K562 (cell line): ENCODE data around the gene TFPT. TPM values are rescaled to one million over a fixed set of nuclear protein-coding genes. Genes with fewer than 3 reads are reported as not detected.

Source experiments
- BRD4 ChIP-seq: fragments of 200-600 bp; sonication (generic); IDR thresholded peaks from 2 replicates; pipeline ENCODE4 v1.6.1; 2017; ENCODE audit warnings: inconsistent platforms
- CC2D1A ChIP-seq: fragments of 450-650 bp; IDR thresholded peaks from 2 replicates; pipeline ENCODE4 v1.6.1; 2017; ENCODE audit warnings: mild to moderate bottlenecking
- E2F3 ChIP-seq: fragments of 250-450 bp; sonication (Bioruptor Pico); IDR thresholded peaks from 2 replicates; pipeline ENCODE4 v1.4.0; 2020; ENCODE audit warnings: mild to moderate bottlenecking
- ETS2 ChIP-seq: IDR thresholded peaks from 2 replicates; pipeline ENCODE4 v1.6.1; 2016; ENCODE audit warnings: borderline replicate concordance, missing genetic modification characterization, mild to moderate bottlenecking, moderate library complexity, missing compliant biosample characterization; ENCODE audit not compliant: poor library complexity, severe bottlenecking
- HMG20A ChIP-seq: fragments of 450-650 bp; formaldehyde crosslinking; conservative IDR thresholded peaks from 2 replicates; pipeline ENCODE4 v1.4.0; 2020; ENCODE audit warnings: mild to moderate bottlenecking, mixed read lengths
- HNRNPUL1 ChIP-seq: fragments of 200-400 bp; formaldehyde crosslinking; IDR thresholded peaks from 2 replicates; pipeline ENCODE4 v1.6.1; 2017; ENCODE audit warnings: low read length
- KDM4B ChIP-seq, 2 experiments: fragments of 450-650 bp in 1 of 2; sonication (generic) in 1 of 2; IDR thresholded peaks; 2 replicates each; pipeline ENCODE4 v1.6.1; 2016 to 2017; ENCODE audit warnings: borderline replicate concordance in 2 of 2, antibody characterized with exemption in 1 of 2, low read depth in 1 of 2, mild to moderate bottlenecking in 1 of 2
- MBD1 ChIP-seq: fragments of 250-450 bp; sonication (Bioruptor Pico); IDR thresholded peaks from 2 replicates; pipeline ENCODE4 v1.8.0; 2022; ENCODE audit warnings: inconsistent platforms
- MIER1 ChIP-seq: fragments of 450-650 bp; IDR thresholded peaks from 2 replicates; pipeline ENCODE4 v1.6.1; 2016; ENCODE audit warnings: antibody characterized with exemption, mild to moderate bottlenecking, low read depth
- NEUROD1 ChIP-seq: fragments of 150-350 bp; IDR thresholded peaks from 2 replicates; pipeline ENCODE4 v1.6.1; 2014; ENCODE audit warnings: borderline replicate concordance, low read length, low read depth; ENCODE audit not compliant: partially characterized antibody
- NFIC ChIP-seq: fragments of 450-650 bp; IDR thresholded peaks from 2 replicates; pipeline ENCODE4 v1.6.1; 2017; ENCODE audit warnings: mild to moderate bottlenecking, inconsistent platforms
- PYGO2 ChIP-seq: fragments of 450-650 bp; IDR thresholded peaks from 2 replicates; pipeline ENCODE4 v1.6.1; 2016; ENCODE audit warnings: mild to moderate bottlenecking, missing genetic modification characterization, moderate library complexity, missing compliant biosample characterization
- RERE ChIP-seq: sonication (generic); formaldehyde crosslinking; IDR thresholded peaks from 2 replicates; pipeline ENCODE4 v1.8.0; 2023; ENCODE audit warnings: missing genetic modification reagents, mild to moderate bottlenecking, borderline replicate concordance
- SAFB2 ChIP-seq: fragments of 200-400 bp; formaldehyde crosslinking; IDR thresholded peaks from 2 replicates; pipeline ENCODE4 v1.6.1; 2018; ENCODE audit warnings: borderline replicate concordance, low read length, low read depth, moderate library complexity; ENCODE audit not compliant: severe bottlenecking
- ZBED1 ChIP-seq: IDR thresholded peaks from 2 replicates; pipeline ENCODE4 v1.6.1; 2014
- polyA plus RNA-seq, 8 experiments: library from polyadenylated mRNA; depleted of rRNA in 4 of 8; stranded (reverse) in 5 of 8; unstranded in 3 of 8; fragments of >200 nt; fragmentation: Nextera tagmentation in 2 of 8; fragmentation: Illumina TruSeq in 1 of 8; extraction: Ambion mirVana in 2 of 8; extraction: Trizol in 1 of 8; gene quantifications; 2 replicates each; pipeline versions ENCODE4 v1.2.1 to v1.2.3, GENCODE V29; 2011 to 2014; ENCODE audit warnings: inconsistent platforms in 1 of 8, missing spikeins in 1 of 8
- total RNA-seq, 7 experiments: library from RNA; depleted of rRNA in 6 of 7; stranded (reverse); fragments of >200 nt in 6 of 7; fragmentation: Illumina TruSeq in 2 of 7; extraction: Trizol in 2 of 7; gene quantifications; 2 replicates each; pipeline versions ENCODE4 v1.2.1 to v1.2.3, GENCODE V29; 2011 to 2021; ENCODE audit warnings: low replicate concordance in 1 of 7

TFPT gene
- total and polyA plus RNA-seq, 9 of the 15 experiments (the other 6 are each of a cell fraction or from before 2014, with no cell fraction given), result 0.72 to 16.4 (median 9.2) TPM

GRCh38 chr19:54115109-54116063 is at the start of gene TFPT, which contains the start of gene PRPF31 (continued):
- 0 out of 2 replicates have a peak, but pooled peaks have one; percentile 29 for TF ChIP-seq RERE
- TF ChIP-seq NEUROD1, result peak; percentile 64
- no peak for TF ChIP-seq HNRNPUL1
- no peak for TF ChIP-seq HMG20A (CRISPR knock-in tag)
- peak; percentile 42; the same call in 1 of the 2 replicates for TF ChIP-seq CC2D1A
- no peak for TF ChIP-seq BRD4
- TF ChIP-seq SAFB2, result no peak
- no peak; the same call in 1 of the 2 replicates for TF ChIP-seq MIER1
- no peak for TF ChIP-seq E2F3 (CRISPR knock-in tag)
- peak in 1 of 2 experiments; percentile 21; a peak in 1 of 4 replicates for TF ChIP-seq KDM4B (IDR thresholded peaks at IDR 0.05; ENCODE audit: borderline replicate concordance in 2 of 2, low read depth in 1 of 2)
- TF ChIP-seq ZBED1, result 0 out of 2 replicates have a peak, but pooled peaks have one; percentile 26
- TF ChIP-seq ETS2 (tag), result no peak
- TF ChIP-seq NFIC, result peak; percentile 64
- TF ChIP-seq PYGO2, result 0 out of 2 replicates have a peak, but pooled peaks have one; percentile 17
- TF ChIP-seq MBD1 (CRISPR knock-in tag), result no peak
